B cell (primary cell): Measurements from ENCODE around the gene KHDC4. TPM values are rescaled to one million over a fixed set of nuclear protein-coding genes. Genes with fewer than 3 reads are reported as not detected.

ENCODE experiments used
- ATAC-seq: fragments of 200-7000 bp; cut with Tn5 transposase; one replicate; pipeline ENCODE4 v1.10.0; 2021; ENCODE audit warnings: low read depth, mild to moderate bottlenecking, moderate number of reproducible peaks, moderate library complexity
- CTCF ChIA-PET: fragments of 350-600 bp; sonication (Branson Sonifier 250); formaldehyde crosslinking; loops from one replicate; lab custom pipeline; 2021; ENCODE audit warnings: antibody characterized with exemption, inconsistent platforms; lab: Charles Lee
- POLR2A ChIA-PET: fragments of 350-600 bp; sonication (Branson Sonifier 250); formaldehyde crosslinking; loops from one replicate; lab custom pipeline; 2021; ENCODE audit warnings: antibody characterized with exemption; lab: Charles Lee
- DNase-seq: peaks from one replicate; pipeline ENCODE4 v3.0.0; 2013
- H2AFZ ChIP-seq: 2 replicates; pipeline ENCODE4 v1.6.1; 2012; ENCODE audit warnings: mild to moderate bottlenecking, low read depth, low read length; ENCODE audit not compliant: insufficient read depth, poor library complexity, severe bottlenecking
- H3K27ac ChIP-seq, 2 donors: 1 replicate in 1 of 2; 2 replicates in 1 of 2; pipeline ENCODE4 v1.5.1; 2012 to 2013; ENCODE audit warnings: low read length in 2 of 2, mild to moderate bottlenecking in 2 of 2, moderate library complexity in 1 of 2
- H3K27me3 ChIP-seq, 4 experiments: fragments of 200-600 bp in 1 of 4; sonication (generic) in 1 of 4; replicated peaks in 1 of 4; 1 replicate in 2 of 4; 2 replicates in 2 of 4; pipeline versions ENCODE4 v1.6.1 to v1.7.0; 2013 to 2016; ENCODE audit warnings: low read length in 3 of 4, mild to moderate bottlenecking in 2 of 4, mixed read lengths in 1 of 4, moderate library complexity in 1 of 4; ENCODE audit not compliant: insufficient read depth in 4 of 4, control insufficient read depth in 3 of 4; ENCODE audit errors: control extremely low read depth in 1 of 4
- H3K36me3 ChIP-seq, 2 experiments: replicated peaks in 1 of 2; 1 replicate in 1 of 2; 2 replicates in 1 of 2; pipeline versions ENCODE4 v1.6.1 to v1.7.1; 2013; ENCODE audit warnings: low read length in 1 of 2; ENCODE audit not compliant: insufficient read depth in 2 of 2, control insufficient read depth in 1 of 2; ENCODE audit errors: control extremely low read depth in 1 of 2, extremely low read depth in 1 of 2
- H3K4me1 ChIP-seq, 2 donors: fragments of 200-600 bp in 1 of 2; sonication (generic) in 1 of 2; 1 replicate in 1 of 2; 2 replicates in 1 of 2; pipeline versions ENCODE4 v1.5.1 to v1.6.1; 2013 to 2017; ENCODE audit warnings: low read length in 2 of 2; ENCODE audit not compliant: control insufficient read depth in 2 of 2, insufficient read depth in 2 of 2
- H3K4me2 ChIP-seq: replicated peaks from 2 replicates; pipeline ENCODE3; 2012; ENCODE audit warnings: mild to moderate bottlenecking, low read depth, low read length; ENCODE audit not compliant: poor library complexity, severe bottlenecking
- H3K4me3 ChIP-seq, 5 experiments: fragments of 200-600 bp in 1 of 5; sonication (generic) in 1 of 5; 1 replicate in 3 of 5; 2 replicates in 2 of 5; pipeline versions ENCODE4 v1.5.1 to v1.7.0; 2011 to 2016; ENCODE audit warnings: low read length in 4 of 5, mild to moderate bottlenecking in 4 of 5, low read depth in 2 of 5, control low read depth in 1 of 5, moderate library complexity in 1 of 5; ENCODE audit not compliant: insufficient read depth in 1 of 5; ENCODE audit errors: control extremely low read depth in 1 of 5, extremely low read depth in 1 of 5
- H3K79me2 ChIP-seq: fragments of 200-600 bp; sonication (generic); one replicate; pipeline ENCODE4 v1.6.0; 2016; ENCODE audit warnings: low read length; ENCODE audit not compliant: control insufficient read depth, insufficient read depth
- H3K9ac ChIP-seq: fragments of 200-600 bp; sonication (generic); 2 replicates; pipeline ENCODE4 v1.6.1; 2017; ENCODE audit warnings: mild to moderate bottlenecking, low read length, moderate library complexity
- H3K9me3 ChIP-seq, 3 donors: one replicate each; pipeline versions ENCODE4 v1.6.1 to v1.7.1; 2013; ENCODE audit warnings: low read length in 2 of 3; ENCODE audit not compliant: control insufficient read depth in 2 of 3, insufficient read depth in 1 of 3; ENCODE audit errors: control extremely low read depth in 1 of 3
- H4K20me1 ChIP-seq: 2 replicates; pipeline ENCODE4 v1.6.0; 2012; ENCODE audit warnings: mild to moderate bottlenecking, low read length; ENCODE audit not compliant: insufficient read depth, control insufficient read depth, poor library complexity, severe bottlenecking
- H3K27ac Mint-ChIP-seq: one replicate; pipeline ENCODE4 v1.8.0; 2021; ENCODE audit warnings: mixed read lengths
- H3K27me3 Mint-ChIP-seq: one replicate; pipeline ENCODE4 v1.8.0; 2021; ENCODE audit warnings: mixed read lengths
- H3K4me1 Mint-ChIP-seq: one replicate; pipeline ENCODE4 v1.8.0; 2021; ENCODE audit warnings: mixed read lengths
- H3K4me3 Mint-ChIP-seq: one replicate; pipeline ENCODE4 v1.8.0; 2021; ENCODE audit warnings: mixed read lengths
- H3K9me3 Mint-ChIP-seq: one replicate; pipeline ENCODE4 v1.8.0; 2022; ENCODE audit warnings: mixed read lengths; ENCODE audit not compliant: insufficient read depth
- EZH2 ChIP-seq: IDR thresholded peaks from 2 replicates; pipeline ENCODE4 v1.6.1; 2012; ENCODE audit warnings: borderline replicate concordance, low read depth, mild to moderate bottlenecking, moderate library complexity, low read length; ENCODE audit not compliant: insufficient read depth, poor library complexity, severe bottlenecking
- WGBS: methylation state at CpG from one replicate; pipeline ENCODE4 v1.1.5; 2013; ENCODE audit warnings: missing lambda C conversion rate; ENCODE audit not compliant: insufficient coverage; 5-methylcytosine and 5-hydroxymethylcytosine counted together
- intact Hi-C: fragments of 100-400 bp; cut with micrococcal nuclease; formaldehyde crosslinking; loops from one replicate; pipeline ENCODE4 v1.10.0; 2022
- polyA plus RNA-seq: library from polyadenylated mRNA; depleted of rRNA; stranded (reverse); fragments of >200 nt; gene quantifications from 2 replicates; pipeline ENCODE4 v1.2.3, GENCODE V29; 2012
- total RNA-seq, 2 donors: library from RNA; stranded (reverse); fragments of 120-200 nt in 1 of 2; gene quantifications; 1 replicate in 1 of 2; 2 replicates in 1 of 2; pipeline versions ENCODE4 v1.2.3 to v1.2.4, GENCODE V29; 2013 to 2022
- TF ChIP-seq, protein P1 (sequence below): fragments of 200-600 bp; IDR thresholded peaks from one replicate; pipeline ENCODE4 v1.8.0; 2022; ENCODE audit warnings: antibody characterized with exemption, mild to moderate bottlenecking

The KHDC4 gene
- total and polyA plus RNA-seq, 2 donors (not counting 1 experiment from before 2014, with no cell fraction given): 51.3 to 122 TPM

DNA sequence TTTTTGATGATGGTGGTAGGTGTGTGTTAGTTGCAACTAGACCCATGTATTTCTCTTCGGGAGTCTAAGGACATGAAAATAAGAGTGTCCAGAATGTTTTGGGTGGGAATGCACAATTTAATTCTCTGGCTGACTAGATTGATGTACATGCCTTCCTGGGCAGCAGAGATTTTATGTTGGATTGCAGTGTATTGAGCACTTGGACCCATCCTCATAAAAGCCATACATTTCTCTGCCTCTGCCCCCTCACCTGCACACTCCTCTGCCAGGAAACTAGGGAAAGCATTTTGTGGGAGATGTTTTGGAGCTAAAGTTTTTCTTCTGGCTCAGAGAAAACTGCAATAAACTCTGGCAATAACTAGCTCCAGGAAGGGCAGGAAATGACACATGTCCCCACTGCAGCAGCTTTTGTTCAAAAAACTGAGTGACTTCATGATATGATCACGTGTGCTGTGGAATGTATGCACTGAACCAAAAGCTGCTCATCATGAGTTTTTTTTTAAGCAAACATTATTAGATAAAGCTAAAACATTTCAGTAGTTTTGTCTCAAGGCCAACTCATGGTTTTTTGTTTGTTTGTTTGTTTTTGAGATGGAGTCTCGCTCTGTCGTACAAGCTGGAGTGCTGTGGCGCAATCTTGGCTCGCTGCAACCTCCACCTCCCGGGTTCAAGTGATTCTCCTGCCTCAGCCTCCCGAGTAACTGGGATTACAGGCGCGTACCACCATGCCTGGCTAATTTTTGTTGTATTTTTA, 40.6 kb downstream of the KHDC4 start:
- Histone ChIP-seq H3K36me3 (peaks cover 0 to 4% of the 10 kb centered on the region in 2 experiments), H2AFZ (no peak overlapping the region), H3K9ac (no peak overlapping the region), H3K4me1 (no peaks in the 10 kb centered on the region), H3K79me2 (no peaks in the 10 kb centered on the region), H3K9me3 (no peaks in the 10 kb centered on the region), H3K27ac (no peak overlapping the region), H3K4me3 (no peak overlapping the region), H3K4me2 (no peak overlapping the region), H4K20me1 (no peaks in the 10 kb centered on the region), H3K27me3 (no peaks in the 10 kb centered on the region)
- H3K9me3 Mint-ChIP-seq: no peaks in the 10 kb centered on the region
- DNase-seq (no peak), ATAC-seq (no peak)
- ChIA-PET POLR2A (interaction anchor here (0.6 to 0.7 kb wide), 3 partner anchors 28 to 51 kb away, joined by 4 to 5 read pairs (median 5); no protein-coding TSS in a partner anchor), CTCF (interaction anchor here (0.7 kb wide), 2 partner anchors 31 to 199 kb away, joined by 3 to 4 read pairs; no protein-coding TSS in a partner anchor)
- 80% methylated on average over 7 of the region's 10 CpGs for WGBS
- H3K27ac Mint-ChIP-seq: no peak overlapping the region
- no peaks in the 10 kb centered on the region for H3K27me3 Mint-ChIP-seq
- TF ChIP-seq, protein P1, sequence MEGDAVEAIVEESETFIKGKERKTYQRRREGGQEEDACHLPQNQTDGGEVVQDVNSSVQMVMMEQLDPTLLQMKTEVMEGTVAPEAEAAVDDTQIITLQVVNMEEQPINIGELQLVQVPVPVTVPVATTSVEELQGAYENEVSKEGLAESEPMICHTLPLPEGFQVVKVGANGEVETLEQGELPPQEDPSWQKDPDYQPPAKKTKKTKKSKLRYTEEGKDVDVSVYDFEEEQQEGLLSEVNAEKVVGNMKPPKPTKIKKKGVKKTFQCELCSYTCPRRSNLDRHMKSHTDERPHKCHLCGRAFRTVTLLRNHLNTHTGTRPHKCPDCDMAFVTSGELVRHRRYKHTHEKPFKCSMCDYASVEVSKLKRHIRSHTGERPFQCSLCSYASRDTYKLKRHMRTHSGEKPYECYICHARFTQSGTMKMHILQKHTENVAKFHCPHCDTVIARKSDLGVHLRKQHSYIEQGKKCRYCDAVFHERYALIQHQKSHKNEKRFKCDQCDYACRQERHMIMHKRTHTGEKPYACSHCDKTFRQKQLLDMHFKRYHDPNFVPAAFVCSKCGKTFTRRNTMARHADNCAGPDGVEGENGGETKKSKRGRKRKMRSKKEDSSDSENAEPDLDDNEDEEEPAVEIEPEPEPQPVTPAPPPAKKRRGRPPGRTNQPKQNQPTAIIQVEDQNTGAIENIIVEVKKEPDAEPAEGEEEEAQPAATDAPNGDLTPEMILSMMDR: no peak
- TF ChIP-seq EZH2: no peak
- no peak overlapping the region for H3K4me3 Mint-ChIP-seq
- H3K4me1 Mint-ChIP-seq: no peaks in the 10 kb centered on the region
- intact Hi-C loops: no loop called here

DNA sequence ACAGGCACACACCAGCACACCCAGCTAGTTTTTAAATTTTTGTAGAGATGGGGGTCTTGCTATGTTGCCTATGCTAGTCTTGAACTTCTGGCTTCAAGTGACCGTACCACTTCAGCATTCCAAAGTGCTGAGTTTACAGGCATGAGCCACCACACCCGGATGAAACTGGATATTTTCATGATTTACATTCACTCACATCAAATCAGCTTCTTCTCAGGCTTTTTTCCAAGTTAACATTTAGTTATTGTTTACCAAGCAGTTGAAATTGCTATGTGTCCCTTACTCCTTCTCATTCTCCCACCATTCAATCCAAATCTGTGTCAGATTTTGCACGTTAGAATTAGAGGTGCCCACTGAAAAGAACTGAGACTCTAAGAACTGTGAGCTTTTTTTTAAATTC, 41.4 kb downstream of the KHDC4 start:
- Histone ChIP-seq H3K4me1 (no peaks in the 10 kb centered on the region), H3K27me3 (no peaks in the 10 kb centered on the region), H3K9me3 (no peaks in the 10 kb centered on the region), H3K36me3 (peaks cover 0 to 3% of the 10 kb centered on the region in 2 experiments), H3K27ac (no peak overlapping the region), H3K4me3 (no peak overlapping the region), H3K4me2 (no peak overlapping the region), H3K9ac (no peak overlapping the region), H2AFZ (no peak overlapping the region), H3K79me2 (no peaks in the 10 kb centered on the region), H4K20me1 (no peaks in the 10 kb centered on the region)
- no peak for ATAC-seq
- Mint-ChIP-seq H3K9me3 (no peaks in the 10 kb centered on the region), H3K4me1 (no peaks in the 10 kb centered on the region), H3K27me3 (no peaks in the 10 kb centered on the region), H3K4me3 (no peak overlapping the region), H3K27ac (no peak overlapping the region)
- DNase-seq: no peak
- 86% methylated on average over 1 of the region's 3 CpGs for WGBS
- POLR2A ChIA-PET: no interaction called here
- intact Hi-C loops: no loop called here
- CTCF ChIA-PET: no interaction called here
- TF ChIP-seq EZH2: no peak
- TF ChIP-seq, protein P1: no peak
